NB4 (cell line): ENCODE measurements around the gene ITPKA.

ENCODE experiments used
- CTCF ChIP-seq: IDR thresholded peaks from one replicate; pipeline ENCODE4 v1.5.1; 2012; ENCODE audit warnings: low read depth, low read length
- POLR2A ChIP-seq: IDR thresholded peaks from 2 replicates; pipeline ENCODE4 v1.6.1; 2011; ENCODE audit warnings: mild to moderate bottlenecking; ENCODE audit not compliant: insufficient read length; ENCODE audit errors: extremely low read depth

GRCh38 chr15:41507820-41508290 lies 14.2 kb downstream of the ITPKA start:
- TF ChIP-seq CTCF (no peak), POLR2A (no peak)
